Fibroblast of skin of left quadriceps (primary cell): ENCODE results near the gene ABCA13.

Experiments
- DNase-seq, 2 experiments: peaks; one replicate each; pipeline ENCODE4 v3.0.0-alpha.2; 2013; ENCODE audit warnings: low read depth in 2 of 2

ABCA13 gene

DNA sequence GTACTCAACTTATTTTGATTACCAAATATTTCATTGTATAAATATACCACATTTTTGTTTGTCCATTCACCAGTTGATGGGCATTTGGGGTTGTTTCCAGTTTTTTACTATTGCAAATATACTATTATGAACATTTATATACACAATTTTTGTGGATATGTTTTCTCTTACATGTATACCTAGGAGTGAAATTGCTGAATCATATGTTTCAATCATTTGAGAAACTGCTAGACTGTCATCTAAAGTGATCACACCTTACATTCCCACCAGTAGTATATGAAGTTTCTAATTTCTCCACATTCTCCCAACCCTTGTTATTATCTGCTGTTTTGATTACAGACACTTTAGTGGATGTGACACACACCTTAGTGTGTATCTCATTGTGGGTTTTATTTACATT lies 257.9 kb downstream of the ABCA13 start:
- DNase-seq = no peak

- no peak for DNase-seq
Observed at GRCh38 chr7:48438206-48438605, 266.9 kb downstream of the ABCA13 start.

- no peak for DNase-seq
Observed at GRCh38 chr7:48441848-48442492, 270.7 kb downstream of the ABCA13 start.

DNA sequence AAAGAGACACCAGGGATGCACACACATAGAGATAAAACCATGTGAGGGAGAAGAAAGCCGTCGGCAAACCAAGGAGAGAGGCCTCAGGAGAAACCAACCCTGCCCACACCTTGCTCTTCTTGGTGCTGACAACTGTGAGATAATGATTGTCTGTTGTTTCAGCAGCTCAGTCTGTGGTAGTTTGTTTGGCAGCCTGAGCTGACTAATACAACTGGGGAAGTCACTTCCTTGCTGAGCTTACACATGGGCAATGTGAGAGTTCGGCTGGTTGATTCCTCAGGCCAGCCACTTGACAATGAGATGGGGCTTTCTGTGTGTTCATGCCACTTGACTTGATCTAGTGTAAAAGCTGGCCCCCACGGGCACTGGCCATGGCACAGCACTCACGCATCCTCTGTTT lies 271.8 kb downstream of the ABCA13 start:
- DNase-seq = no peak

DNA sequence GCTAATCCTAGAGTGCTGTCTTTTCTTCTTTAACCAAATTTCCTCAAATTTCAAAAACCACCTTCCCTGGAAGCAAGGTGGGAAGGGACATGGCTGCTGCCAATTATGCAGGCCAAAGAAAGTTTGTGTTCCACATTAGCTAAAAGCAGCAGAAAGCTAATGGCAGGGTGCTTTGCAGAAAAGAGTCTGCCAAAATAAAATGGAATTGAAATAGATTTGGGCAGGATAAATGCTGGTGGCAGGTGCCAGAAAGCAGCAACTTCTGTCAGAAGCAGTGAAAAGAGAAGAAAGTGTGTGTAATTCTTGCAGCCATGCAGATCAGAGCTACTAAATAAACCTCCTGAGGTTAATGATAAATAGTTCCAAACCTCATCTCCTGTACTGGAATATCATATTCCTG lies 275.5 kb downstream of the ABCA13 start:
- no peak for DNase-seq

DNA sequence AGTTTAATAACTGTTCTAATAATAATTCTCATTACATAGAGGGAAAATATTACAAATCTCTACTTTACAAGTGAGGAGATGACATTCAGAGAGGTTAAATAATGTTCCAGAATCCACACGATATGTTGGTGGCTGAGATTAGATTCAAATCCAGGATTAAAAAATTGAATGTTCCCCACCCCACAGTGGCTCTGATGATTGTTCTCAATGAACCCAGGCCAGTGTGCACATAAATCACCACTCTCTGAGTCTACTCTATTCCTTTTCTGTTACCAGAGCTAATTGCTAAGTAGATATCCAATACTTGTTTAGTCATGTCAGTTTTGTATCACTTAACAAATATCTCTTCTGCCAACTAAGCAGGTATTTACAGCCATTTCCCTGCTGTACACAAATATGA lies 281.0 kb downstream of the ABCA13 start:
- no peak for DNase-seq

GRCh38 chr7:48454750-48455192 lies 283.5 kb downstream of the ABCA13 start:
- DNase-seq = no peak

- DNase-seq = no peak
Observed at GRCh38 chr7:48455363-48455762, 284.1 kb downstream of the ABCA13 start.

DNA sequence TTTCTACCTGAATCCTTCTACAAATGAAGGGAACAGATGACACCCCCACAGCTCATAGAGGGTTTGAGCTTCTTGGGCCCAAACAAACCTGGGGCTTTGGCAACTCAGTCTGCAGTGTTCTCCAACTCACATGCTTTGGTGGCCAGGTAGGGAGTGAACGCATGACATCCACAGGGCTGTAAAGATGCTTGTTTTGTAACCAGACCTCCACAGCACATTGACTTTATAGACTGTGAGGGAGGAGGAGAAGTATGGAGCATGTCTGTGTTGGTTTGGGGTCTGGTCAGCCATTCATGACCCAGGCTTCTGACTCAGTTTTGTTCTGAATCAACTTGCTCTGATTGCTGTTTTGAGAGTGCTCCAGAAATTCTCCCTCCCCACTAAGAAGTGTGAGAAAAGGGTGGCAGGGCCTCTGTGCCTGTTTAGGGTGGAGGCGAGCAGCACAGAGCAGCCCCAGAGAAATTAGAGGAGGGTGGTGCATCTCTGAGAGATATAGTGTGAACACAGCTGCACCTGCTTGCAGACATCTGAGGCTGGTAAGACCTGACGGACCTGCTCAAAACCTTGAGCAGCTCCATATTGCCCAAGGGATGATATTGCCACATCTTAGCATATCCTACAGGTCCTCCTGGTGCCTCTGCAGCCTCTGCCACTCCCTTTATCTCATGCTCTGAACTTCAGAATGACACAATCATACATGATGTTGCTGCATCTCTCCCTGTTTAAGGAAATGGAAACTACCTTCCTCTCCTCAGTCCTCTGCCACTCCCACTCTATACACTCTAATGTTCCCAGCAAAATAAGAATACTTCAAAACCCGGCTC lies 287.7 kb downstream of the ABCA13 start:
- no peak for DNase-seq

DNA sequence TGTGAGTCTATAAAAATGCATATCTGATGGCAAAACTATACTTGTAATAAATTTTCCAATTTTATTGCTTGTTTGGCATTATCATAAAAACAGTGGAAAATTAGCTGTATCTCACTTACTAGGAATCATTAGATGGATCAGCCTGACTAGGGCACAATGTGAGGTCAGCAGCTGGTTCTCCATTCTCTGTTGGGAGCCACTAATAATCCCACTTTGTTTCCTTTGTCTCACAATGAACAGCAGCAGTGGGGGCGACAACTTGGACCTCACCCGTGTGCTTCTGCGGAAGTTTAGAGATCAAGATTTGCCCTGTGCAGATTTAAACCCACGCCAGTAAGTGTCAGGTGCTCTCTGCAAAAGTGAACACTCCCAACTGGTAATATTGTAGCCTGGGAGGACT lies 295.5 kb downstream of the ABCA13 start:
- DNase-seq = no peak

DNA sequence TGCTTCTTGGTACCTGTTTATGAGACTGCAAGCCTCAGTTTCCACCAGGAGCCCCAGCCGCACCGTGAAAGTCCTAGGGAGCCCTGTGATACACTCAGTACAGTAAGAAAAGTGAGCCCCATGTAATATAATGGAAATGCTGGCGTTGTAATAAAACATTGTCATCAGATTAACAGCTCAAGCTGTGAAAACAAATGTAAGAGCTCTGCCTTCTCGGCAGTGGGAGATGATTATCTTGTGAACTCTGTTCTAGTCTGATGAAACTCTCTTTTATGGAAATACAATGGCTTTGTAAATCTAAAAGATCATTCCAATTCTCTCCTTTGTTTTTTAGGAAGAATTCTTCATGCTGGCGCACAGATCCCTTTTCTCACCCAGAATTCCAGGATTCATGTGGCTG lies 299.9 kb downstream of the ABCA13 start:
- DNase-seq = no peak

- no peak for DNase-seq
Observed at GRCh38 chr7:48472640-48473039, 301.4 kb downstream of the ABCA13 start.

DNA sequence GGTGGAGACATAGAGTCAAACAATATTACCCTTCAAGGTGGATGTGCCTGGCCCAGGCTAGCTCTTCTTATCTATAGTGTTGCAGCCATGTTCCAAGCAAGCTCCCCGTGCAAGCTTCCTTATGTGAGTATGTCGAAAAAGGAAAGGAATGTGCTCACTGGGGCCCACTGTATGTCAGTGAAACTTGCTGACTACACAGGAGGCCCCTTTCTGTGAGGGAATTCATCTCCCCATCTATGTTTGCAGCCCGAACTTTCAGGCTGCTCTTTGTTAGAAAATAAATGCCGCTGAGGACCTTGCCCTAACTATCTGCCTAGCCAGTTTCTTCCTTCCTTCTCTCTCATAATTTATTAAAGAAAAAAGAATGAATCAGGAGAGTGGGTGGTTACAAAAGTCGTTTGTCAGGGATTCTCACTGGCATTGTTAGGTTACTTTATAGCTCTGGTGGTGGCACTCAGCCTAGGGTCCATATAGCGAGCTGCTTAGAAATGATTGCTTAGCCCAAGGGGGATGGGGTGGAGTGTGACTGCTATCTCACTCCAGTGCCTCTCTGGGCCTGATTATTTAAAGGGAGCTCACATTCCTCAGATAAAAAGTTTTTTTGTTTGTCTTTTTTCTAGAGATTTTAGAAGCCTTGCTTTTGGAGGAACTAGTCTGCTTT lies 302.1 kb downstream of the ABCA13 start:
- no peak for DNase-seq

GRCh38 chr7:48481235-48481634 lies 310.0 kb downstream of the ABCA13 start:
- DNase-seq = no peak

GRCh38 chr7:48497521-48497920 lies 326.3 kb downstream of the ABCA13 start:
- DNase-seq = no peak

- no peak for DNase-seq
Observed at GRCh38 chr7:48502021-48502420, 330.8 kb downstream of the ABCA13 start.

GRCh38 chr7:48505051-48505450 lies 333.8 kb downstream of the ABCA13 start:
- DNase-seq = no peak

DNA sequence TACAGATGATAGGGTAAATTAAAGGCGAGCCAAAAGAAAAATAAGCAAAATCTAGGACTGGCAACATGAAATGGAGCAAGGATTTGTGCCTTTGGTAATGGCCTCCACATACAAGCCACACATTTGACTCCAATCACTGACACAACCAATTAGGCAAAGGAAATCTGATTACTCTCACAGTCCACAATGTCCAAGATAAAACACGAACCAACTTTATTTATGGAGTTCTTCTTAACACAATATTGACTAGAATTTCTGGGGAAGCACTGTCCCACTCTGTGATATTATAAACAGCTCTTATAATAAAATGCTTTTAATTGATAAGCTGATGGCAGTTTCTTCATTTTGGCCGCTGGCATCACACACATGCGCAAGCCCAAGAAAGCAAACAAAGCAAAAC lies 334.2 kb downstream of the ABCA13 start:
- no peak for DNase-seq

DNA sequence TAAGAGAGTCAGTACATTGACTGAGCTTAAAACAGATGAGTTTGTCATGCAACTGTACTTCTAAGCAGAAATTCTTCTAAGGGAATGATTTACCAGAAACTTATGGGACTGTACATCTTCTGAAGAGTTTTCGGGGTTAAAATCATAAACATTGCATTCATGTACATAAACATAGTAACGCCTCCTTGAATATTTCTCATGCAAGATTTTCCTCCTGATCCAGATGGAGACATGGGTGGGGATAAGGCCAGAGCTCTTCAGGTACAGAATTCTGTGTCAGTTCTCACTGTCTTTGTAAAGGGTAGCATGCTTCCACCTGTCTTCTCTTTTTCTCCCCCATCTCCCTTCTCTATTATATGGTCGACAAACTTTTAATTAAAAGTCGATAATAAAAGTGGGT lies 335.3 kb downstream of the ABCA13 start:
- DNase-seq = no peak

- no peak for DNase-seq
Observed at GRCh38 chr7:48511080-48511479, 339.8 kb downstream of the ABCA13 start.

GRCh38 chr7:48512892-48513291 lies 341.6 kb downstream of the ABCA13 start:
- no peak for DNase-seq

DNA sequence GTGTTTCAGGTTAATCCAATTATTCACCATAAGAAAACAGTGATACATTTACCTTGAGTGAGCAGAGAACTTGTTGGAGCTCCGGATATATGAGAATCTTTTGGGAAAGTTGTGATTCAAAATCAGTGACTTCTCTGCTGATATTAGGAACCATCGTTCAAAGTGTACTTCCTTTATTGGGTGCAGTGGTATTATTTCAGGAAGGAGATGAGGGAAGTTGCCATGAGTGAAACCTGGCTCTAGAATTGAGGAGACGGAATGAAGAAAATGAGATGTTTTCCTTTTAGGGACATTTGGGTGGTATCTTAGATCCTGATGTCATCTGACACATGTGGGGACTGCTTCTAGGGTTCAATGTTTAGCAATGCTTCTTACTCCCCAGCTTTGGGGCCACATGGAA lies 343.9 kb downstream of the ABCA13 start:
- no peak for DNase-seq

DNA sequence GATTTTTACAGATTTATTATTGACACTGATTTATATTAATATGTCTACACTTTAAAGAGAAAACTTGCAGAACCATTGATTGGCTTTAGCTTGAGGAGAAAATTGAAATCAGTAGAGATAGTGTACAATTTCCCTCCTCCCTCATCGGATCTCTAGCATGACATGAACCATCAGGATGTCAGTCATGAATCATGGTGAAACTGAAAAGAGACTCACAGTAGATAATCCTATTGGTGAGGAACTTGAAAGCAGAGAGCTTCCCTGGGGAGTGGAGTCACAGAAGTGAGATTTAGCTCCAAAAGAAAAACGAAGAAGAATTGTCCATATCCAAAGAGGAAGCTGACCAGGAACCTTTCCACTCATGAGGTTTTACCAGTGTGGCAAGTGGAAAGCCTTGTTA lies 346.8 kb downstream of the ABCA13 start:
- DNase-seq = no peak
